ENCODE measurements around the gene TASP1.

TASP1 gene

GRCh38 chr20:13340088-13340487 lies 298.6 kb downstream of the TASP1 start:
- DNase-seq, result no peak

Data from NCI-H748 treated with DMSO at 0.1 percent for 48 hours (cell line).